NCI-H2196 (cell line): ENCODE results near the gene NLE1.
"Not testable (repeated sequence)": the region's sequence is repeated elsewhere in the genome, so short reads cannot be mapped to it uniquely, and the experiment has no call there.

ENCODE experiments used
- DNase-seq: peaks from one replicate; lab custom pipeline; 2025; ENCODE audit not compliant: unreplicated experiment; lab: John Stamatoyannopoulos, UW

The NLE1 gene

GRCh38 chr17:35162755-35163154 is 20.7 kb upstream of the NLE1 start:
- DNase-seq = no peak

GRCh38 chr17:35161281-35161761 is 19.2 kb upstream of the NLE1 start:
- DNase-seq = no peak

GRCh38 chr17:35160354-35161201 is 18.5 kb upstream of the NLE1 start:
- DNase-seq = no peak

DNA sequence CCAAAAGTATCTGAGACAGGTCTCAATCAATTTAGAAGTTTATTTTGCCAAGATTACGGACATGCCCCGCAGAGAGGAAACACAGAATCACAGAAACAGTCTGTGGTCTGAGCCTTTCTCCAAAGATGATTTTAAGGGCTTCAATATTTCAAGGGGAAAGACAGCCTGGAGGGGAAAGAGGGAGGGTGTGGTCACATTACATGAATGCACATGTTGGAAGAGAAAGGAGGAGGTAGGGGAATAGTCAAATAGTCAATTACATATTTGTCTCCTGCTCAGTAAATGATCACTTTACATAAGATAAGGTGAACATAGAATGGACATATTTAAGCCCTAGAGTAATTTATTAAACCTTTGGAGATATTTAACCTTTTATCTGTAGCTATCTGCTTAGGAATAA is 17.8 kb upstream of the NLE1 start:
- no peak for DNase-seq

DNA sequence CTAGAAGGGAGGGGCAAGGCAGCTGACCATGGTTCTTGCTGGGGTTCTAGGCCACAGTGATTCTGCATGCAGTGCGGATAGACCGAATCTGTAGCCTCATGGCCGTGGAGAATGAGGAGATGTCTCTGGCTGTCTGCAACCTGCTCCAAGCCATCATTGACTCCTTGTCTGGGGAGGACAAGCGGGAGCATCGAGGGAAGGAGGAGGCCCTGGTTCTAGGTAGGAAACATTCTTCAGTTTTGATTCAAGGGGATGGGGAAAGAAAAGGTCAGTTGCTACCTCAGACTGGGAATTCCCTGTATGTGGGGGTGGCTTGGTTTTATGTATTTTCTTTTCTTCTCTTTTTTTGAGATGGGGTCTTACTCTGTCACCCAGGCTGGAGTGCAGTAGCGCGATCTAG is 13.1 kb upstream of the NLE1 start:
- DNase-seq = no peak

DNA sequence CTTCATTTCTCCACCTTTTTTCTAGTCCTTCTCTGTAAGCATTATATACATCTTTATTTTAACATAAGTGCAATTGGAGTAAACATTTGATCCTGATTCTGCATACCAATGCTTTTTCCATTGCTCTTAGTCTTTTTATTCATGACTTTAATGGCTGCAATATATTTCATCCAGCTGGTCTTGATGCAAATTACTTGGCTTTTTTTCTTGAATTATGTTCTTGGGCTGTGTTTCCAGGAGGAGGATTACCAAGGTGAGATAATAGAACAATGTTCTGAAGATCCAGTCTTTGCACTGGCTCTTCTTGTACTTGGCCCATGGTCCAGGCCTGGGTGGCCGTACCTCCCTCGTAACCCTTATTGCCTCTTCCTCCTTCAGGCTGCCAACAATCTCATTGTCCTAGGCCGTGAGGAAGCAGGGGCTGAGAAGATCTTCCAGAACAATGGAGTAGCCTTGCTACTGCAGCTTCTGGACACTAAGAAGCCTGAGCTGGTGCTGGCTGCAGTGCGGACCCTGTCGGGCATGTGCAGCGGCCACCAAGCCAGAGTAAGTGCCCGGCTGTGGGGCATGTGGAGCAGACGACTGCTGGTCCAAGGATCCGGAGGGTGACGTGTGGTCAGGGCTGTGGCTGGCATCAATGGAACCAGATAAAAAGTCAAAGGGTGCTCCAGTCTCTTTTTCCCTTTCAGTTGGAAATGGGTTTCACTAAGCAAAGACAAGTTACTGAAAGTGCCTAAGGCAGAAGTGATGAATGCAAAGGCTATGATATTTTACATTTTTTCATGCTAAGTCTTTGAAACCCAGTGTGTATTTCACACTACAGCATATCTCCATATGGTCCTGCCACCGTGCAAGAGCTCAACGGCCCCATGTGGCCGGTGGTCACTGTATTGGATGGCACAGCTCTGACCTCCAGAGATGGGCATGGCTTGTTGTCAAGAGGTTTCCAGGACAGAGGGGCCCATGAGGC is 12.4 kb upstream of the NLE1 start:
- no peak for DNase-seq

DNA sequence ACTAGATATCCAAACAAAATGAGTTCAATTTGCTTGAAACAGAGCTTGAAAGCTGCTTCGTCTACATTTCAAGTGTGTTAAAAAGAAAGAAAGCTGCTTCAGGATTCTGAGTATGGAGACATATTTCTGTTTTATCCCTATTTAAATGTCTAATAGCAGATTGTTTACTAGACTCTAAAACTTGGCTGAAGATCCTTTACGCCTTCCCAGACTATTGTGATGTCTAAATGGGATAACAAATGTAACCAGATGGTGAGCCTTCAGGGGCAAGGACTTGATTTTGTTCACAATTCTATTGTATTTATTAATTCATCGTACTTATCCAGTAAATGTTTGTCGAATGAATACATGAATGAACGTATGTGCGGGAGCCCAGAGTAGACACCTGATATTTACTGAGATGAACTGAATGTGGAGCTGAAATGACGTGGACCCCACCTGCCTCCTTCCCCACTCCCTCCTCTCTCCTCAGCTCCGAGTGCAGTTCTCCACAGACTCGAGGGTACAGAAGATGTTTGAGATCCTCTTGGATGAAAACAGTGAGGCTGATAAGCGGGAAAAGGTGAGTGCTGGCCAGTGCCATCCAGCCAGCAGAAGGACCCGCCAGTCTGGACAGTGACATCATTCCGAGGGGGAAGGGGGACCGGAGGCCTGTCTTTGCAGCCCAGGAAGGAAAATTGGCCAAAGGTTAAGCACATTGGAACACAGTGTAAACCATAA is 10.5 kb upstream of the NLE1 start:
- DNase-seq = no peak

- DNase-seq = not testable (repeated sequence)
Measured at GRCh38 chr17:35151080-35151479, 9.0 kb upstream of the NLE1 start.

DNA sequence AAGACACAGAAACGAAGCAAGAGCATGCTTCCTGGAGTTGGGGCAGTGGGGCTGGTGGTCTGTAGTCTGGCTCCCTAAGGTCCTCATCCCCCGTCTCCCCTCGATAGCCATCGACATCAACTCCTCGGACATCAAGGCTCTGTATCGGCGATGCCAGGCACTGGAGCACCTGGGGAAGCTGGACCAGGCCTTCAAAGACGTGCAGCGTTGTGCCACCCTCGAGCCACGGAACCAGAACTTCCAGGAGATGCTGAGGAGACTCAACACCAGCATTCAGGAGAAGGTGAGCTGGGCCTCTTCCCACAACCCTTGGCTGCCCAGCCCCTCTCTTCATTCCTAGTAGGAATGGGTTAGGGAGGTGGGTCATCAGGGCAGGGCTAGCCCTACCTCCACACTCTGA is 7.8 kb upstream of the NLE1 start:
- no peak for DNase-seq

GRCh38 chr17:35148144-35148543 is 6.0 kb upstream of the NLE1 start:
- no peak for DNase-seq

- DNase-seq = no peak
Measured at GRCh38 chr17:35147375-35147905, 5.3 kb upstream of the NLE1 start, which contains the start of gene UNC45B. TSS of gene UNC45B (plus strand) at chr17:35147817. CDS start at chr17:35148264, 447 bp downstream.

DNA sequence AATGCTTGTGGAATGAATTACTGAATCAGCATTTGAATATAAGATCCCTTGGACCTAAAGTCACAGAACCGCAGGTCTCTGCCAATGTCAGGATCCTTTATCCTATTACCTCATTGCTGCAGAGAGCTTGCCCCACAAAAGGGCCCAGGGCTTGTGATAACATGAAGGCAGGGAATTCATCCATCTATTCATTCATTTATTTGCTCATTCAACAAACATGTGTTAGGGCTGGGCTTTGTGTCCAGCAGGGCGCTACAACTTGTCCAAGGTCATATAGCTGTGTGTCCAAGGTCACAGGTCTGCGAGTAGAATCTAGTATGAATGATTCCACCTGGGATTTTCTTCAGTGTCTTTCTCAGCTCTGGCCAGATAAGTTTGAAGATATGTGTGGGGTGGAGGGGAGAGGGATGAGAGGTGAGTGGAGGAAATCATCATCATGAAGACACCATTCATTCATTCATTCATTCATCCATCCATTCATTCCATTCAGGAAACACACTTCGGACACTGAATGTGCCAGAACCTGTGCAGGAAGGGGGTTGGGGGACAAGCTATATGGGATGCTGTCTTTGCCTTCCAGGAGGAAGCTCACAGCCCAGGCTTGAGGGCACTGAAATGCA is 4.2 kb upstream of the NLE1 start:
- no peak for DNase-seq

GRCh38 chr17:35144840-35145239 is 2.7 kb upstream of the NLE1 start:
- DNase-seq = no peak

DNA sequence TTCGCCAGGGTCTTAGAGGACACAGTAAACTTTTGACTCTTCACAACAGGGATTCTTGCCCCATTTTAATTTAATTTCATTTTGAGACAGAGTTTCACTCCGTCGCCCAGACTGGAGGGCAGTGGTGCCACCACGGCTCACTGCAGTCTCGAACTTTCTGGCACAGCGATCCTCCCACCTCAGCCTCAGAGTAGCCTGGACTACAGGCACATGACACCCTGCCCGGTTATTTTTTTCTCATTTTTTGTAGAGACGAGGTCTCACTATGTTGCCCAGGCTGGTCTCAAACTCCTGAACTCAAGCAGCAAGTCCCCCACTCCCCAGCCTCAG is 329 bp upstream of the NLE1 start:
- DNase-seq = no peak

- no peak for DNase-seq
Measured at GRCh38 chr17:35138218-35138617, 3.9 kb downstream of the NLE1 start.

DNA sequence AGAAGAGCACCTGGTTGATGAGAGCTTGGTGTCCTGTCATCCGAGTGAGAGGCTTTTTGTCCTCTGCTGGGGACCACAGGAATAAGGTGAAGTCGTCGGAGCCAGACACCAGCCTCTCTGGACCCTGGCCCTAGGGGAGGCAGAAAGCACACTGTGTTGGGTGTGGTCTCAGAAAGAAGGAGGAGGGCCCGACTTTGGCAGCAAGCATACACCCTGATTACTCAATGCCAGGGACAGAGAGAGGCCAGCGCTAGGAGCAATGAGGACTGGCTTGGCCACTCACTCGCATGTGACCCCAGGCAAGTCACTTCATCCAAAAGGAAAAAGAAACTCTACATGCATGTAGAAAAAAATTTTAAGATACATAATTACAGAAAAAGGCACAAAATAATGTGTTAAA is 6.8 kb downstream of the NLE1 start:
- DNase-seq = no peak

DNA sequence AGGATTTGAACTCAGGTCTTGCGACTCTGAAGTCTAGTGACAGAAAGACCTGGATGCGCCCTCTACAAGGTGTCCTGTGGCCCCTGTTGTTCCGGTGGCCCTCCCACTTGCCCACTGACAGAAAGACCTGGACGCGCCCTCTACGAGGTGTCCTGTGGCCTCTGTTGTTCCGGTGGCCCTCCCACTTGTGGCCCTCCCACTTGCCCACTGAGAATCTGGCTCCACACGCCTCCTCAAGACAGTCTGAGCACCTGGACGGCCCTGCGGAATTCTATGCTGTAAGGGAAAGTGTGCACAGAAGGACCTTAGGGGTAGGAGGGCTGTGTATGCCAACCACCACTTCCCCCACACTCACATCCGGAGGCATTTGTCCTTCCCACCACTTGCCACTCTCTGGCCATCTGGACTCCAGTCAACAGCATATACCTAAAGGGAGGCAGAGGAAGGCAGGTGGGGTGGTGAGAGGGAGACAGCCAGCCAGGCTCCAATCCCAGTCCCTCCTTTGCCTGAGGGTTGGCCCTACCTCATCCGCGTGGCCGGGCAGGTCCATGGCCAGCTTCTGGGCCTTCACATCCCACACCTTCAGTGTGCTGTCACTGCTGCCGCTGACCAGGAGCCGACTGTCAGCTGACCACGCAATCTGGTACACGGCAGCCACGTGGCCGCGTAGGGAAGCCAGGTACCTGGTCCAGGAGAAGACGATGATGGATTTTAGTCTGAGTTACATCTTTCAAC is 9.1 kb downstream of the NLE1 start:
- no peak for DNase-seq

- no peak for DNase-seq
Measured at GRCh38 chr17:35132099-35132498, 10.0 kb downstream of the NLE1 start.

DNA sequence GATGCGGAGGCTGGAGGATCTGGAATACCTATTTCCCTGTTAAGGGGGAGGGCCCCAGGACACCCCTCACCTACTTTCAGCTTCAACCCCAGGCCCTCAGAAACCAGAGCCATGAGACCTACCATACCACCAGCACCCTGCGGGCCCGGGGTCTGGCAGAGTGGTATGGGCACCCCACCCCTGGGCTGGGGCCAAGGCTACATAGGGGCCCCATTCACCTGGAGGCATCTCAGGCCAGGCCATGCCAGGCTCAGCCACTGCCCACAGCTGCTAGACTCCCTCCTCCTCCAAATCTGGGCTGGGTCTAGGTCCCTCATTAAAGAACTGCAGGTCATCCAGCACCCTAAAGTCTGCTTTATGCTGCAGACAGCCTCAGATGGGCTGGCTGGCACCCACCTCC is 11.7 kb downstream of the NLE1 start:
- DNase-seq = no peak

DNA sequence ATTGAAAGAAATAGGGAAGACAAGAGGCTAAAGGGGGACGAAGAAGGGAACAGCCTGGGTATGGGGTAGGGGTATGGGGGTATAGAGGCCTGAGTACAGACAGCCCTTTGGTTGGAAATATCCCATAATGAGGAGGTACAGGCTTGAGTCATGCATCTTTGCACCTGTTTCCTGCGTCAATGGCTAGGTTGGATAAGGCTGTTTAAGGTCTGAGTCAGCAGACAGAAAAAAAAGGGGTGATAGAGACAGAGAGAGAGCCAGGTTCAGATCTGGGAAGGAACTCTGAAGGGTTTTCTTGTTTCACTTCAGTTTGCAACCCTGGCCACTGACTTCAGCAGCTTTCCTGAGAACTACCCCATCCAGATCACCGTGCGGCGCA is 12.1 kb downstream of the NLE1 start:
- DNase-seq = no peak
